22Rv1 (cell line): ENCODE data around the gene ADGRL3.

Source experiments
- H3K27ac ChIP-seq: fragments of 450-650 bp; 2 replicates; pipeline ENCODE4 v1.5.1; 2017
- ZFX ChIP-seq: fragments of 450-650 bp; IDR thresholded peaks from 2 replicates; pipeline ENCODE4 v1.6.1; 2017; ENCODE audit warnings: antibody characterized with exemption, borderline replicate concordance
- TF ChIP-seq, protein P1 (sequence below): fragments of 450-650 bp; IDR thresholded peaks from 2 replicates; pipeline ENCODE4 v1.5.1; 2017; ENCODE audit warnings: mild to moderate bottlenecking

The ADGRL3 gene

GRCh38 chr4:61995717-61996340 is 795.7 kb downstream of the ADGRL3 start:
- H3K27ac ChIP-seq: no peak overlapping the region
- TF ChIP-seq, protein P1, sequence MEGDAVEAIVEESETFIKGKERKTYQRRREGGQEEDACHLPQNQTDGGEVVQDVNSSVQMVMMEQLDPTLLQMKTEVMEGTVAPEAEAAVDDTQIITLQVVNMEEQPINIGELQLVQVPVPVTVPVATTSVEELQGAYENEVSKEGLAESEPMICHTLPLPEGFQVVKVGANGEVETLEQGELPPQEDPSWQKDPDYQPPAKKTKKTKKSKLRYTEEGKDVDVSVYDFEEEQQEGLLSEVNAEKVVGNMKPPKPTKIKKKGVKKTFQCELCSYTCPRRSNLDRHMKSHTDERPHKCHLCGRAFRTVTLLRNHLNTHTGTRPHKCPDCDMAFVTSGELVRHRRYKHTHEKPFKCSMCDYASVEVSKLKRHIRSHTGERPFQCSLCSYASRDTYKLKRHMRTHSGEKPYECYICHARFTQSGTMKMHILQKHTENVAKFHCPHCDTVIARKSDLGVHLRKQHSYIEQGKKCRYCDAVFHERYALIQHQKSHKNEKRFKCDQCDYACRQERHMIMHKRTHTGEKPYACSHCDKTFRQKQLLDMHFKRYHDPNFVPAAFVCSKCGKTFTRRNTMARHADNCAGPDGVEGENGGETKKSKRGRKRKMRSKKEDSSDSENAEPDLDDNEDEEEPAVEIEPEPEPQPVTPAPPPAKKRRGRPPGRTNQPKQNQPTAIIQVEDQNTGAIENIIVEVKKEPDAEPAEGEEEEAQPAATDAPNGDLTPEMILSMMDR: no peak
- no peak for TF ChIP-seq ZFX

GRCh38 chr4:61996943-61997342 is 796.8 kb downstream of the ADGRL3 start:
- no peak overlapping the region for H3K27ac ChIP-seq
- no peak for TF ChIP-seq ZFX
- TF ChIP-seq, protein P1: no peak

GRCh38 chr4:61997831-61998230 is 797.7 kb downstream of the ADGRL3 start:
- no peak for TF ChIP-seq ZFX
- TF ChIP-seq, protein P1: no peak
- H3K27ac ChIP-seq: no peak overlapping the region

- H3K27ac ChIP-seq: no peak overlapping the region
- no peak for TF ChIP-seq ZFX
- TF ChIP-seq, protein P1: no peak
Observed at GRCh38 chr4:62003695-62004094, 803.6 kb downstream of the ADGRL3 start.

DNA sequence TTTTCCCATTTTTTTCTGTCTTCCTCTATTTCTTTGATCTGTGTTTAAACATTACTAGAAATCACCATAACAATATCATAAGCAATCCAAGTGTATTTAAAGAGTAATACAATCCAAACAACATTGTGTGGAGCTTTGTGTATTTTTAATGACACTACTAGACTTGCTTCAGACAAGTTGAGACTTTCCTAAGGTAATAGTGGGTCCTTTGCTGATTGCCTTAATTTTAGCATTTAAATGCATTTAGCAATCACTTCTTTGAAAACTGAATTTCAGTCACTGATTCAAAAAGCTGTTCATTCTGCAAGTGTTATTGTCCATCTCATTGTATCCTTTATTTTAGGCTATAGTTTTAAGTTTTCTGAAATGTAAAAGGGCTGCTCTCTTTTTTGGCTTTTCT is 804.8 kb downstream of the ADGRL3 start:
- TF ChIP-seq, protein P1: no peak
- no peak overlapping the region for H3K27ac ChIP-seq

DNA sequence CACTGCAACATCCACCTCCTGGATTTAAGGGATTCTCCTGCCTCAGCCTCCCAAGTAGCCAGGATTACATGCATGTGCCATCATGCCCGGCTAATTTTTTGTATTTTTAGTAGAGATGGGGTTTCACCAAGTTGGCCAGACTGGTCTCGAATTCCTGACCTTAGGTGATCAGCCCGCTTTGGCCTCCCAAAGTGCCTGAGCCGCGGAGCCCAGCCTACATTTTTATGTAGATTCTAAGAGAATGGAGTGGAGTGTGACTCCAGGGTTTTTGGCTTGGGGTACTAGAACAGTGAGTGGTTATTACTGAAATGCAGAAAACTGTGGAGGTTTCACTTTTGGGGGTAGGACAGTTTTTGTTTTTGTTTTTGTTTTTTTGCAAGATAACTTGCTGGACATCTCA is 806.0 kb downstream of the ADGRL3 start:
- TF ChIP-seq, protein P1: no peak
- no peak for TF ChIP-seq ZFX
- H3K27ac ChIP-seq: no peak overlapping the region

- H3K27ac ChIP-seq: no peak overlapping the region
- no peak for TF ChIP-seq ZFX
- TF ChIP-seq, protein P1: no peak
Observed at GRCh38 chr4:62015043-62015739, 815.1 kb downstream of the ADGRL3 start.
